Hematopoietic multipotent progenitor cell treated with erythropoietin and hydrocortisone succinate and interleukin-3 and kit ligand, for 4 days (in vitro differentiated cells): ENCODE measurements around the gene IL36A.
A peak's percentile ranks its signal among the peaks of the same experiment; 100 is the strongest.

ENCODE experiments used
- DNase-seq: peaks from one replicate; pipeline ENCODE4 v3.0.0-alpha.2; 2015

IL36A gene

GRCh38 chr2:113009622-113010021 is 4.4 kb downstream of the IL36A start:
- DNase-seq = no peak

- DNase-seq = no peak
Observed at GRCh38 chr2:113010088-113010487, 4.8 kb downstream of the IL36A start.

DNA sequence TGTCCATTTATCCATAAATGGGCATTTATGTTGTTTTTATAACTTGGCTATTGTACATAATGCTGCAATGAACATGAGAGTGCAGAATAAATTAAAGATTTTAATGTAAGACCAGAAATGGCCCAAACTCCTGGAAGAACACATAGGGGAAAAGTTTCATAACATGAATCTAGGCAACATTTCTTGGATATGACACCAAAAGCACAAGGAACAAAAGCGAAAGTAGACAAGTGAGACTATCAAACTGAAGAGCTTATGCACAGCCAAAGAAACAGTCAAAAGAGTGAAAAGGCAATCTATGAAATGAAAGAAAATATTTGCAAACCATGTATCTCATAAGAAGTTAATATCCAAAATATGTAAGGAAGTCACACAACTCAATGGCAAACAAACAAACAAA is 5.8 kb downstream of the IL36A start:
- DNase-seq = no peak

DNA sequence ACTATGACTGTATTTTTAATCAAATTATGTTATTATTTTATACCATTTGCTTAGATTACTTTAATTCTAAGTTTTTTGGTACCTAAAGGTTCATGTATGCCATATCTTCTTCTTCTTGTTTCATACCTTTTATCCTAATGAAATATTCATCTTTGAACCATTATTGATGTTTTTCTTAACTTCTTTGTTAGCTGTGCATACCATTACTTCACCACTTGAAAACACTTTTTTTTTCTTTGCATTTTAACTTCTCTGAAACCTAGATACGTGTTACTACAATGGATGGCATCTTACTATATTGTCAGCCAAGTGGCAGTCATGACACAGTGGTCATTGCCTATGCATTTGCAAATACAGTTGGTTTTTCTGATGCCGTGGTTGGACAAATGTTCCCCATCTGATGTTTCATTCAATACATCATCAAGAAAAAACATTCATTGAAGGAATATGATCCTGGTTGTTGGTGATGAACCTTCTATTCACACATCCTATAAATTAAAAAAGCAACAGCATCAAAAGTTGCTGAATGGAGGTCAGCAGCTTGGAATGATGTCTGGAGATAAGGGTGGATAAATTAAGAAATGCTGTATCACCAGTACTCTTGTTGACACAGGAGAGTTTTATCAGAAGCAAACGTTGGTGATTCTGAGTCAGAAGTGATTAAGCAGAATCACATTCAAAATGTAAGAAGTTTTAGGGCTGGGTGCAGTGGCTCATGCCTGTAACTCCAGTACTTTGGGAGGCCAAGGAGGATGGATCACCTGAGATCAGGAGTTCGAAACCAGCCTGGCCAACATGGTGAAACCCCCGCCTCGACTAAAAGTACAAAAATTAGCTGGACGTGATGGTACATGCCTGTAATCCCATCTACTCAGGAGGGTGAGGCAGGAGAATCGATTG is 7.4 kb downstream of the IL36A start:
- DNase-seq = peak; percentile 67

DNA sequence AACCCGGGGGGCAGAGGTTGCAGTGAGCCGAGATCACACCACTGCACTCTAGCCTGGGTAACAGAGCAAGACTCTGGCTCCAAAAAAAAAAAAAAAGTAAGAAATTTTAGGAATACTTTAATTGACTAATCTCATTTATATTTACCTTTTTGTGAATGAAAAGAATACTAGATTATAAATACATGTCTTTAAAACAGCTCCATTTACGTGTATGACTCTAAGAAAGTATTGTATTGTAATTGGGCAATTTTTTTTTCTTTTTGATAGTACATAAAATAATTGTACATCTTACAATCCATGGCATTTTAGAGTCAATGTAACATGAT is 8.0 kb downstream of the IL36A start:
- DNase-seq = no peak

GRCh38 chr2:113014067-113014466 is 8.8 kb downstream of the IL36A start:
- DNase-seq = no peak

DNA sequence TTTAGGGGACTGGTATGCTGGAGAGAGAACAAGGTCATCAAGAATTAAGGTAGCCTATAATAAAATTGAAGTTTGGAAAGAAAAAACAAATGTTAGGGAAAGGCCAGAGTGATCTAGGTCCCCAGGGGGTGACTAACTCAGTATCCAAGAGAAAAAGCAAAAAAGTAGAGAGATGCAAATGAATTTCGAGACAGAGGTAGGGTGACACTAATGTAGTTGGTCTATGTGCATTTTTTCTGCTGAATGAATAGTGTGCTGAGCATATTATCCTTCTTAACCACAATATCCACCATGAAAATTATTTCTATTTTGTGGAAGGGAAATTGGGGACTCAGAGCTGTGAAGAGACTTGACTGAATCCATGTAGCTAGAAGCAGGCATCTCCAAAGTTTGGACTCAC is 9.8 kb downstream of the IL36A start:
- no peak for DNase-seq

DNA sequence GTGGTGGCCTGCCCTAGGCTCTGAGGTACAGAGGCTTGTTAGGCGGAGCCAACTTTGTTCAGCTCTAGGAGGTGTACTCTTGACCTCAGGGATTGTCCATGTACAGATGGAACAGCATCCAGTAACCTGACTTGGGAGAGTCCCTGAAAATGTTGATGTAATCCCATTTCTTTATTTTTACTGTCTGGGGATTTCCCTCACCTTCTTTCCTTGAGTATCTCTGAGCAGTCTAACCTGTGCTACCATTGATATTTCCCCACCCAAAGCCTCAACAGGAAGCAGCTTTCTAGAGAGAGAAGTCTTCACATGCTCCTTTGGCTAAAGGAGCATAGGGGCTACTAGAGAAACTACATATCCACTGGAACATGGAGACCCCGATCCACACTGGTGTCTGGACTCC is 10.4 kb downstream of the IL36A start:
- no peak for DNase-seq

GRCh38 chr2:113018509-113018908 is 13.2 kb downstream of the IL36A start:
- DNase-seq = no peak

- DNase-seq = no peak
Observed at GRCh38 chr2:113021312-113021711, 16.1 kb downstream of the IL36A start.

GRCh38 chr2:113024764-113025163 is 19.5 kb downstream of the IL36A start:
- DNase-seq = no peak

- DNase-seq = no peak
Observed at GRCh38 chr2:113025737-113026136, 20.5 kb downstream of the IL36A start.

- DNase-seq = no peak
Observed at GRCh38 chr2:113027691-113028090, 22.4 kb downstream of the IL36A start.

- no peak for DNase-seq
Observed at GRCh38 chr2:113028112-113028511, 22.9 kb downstream of the IL36A start.

DNA sequence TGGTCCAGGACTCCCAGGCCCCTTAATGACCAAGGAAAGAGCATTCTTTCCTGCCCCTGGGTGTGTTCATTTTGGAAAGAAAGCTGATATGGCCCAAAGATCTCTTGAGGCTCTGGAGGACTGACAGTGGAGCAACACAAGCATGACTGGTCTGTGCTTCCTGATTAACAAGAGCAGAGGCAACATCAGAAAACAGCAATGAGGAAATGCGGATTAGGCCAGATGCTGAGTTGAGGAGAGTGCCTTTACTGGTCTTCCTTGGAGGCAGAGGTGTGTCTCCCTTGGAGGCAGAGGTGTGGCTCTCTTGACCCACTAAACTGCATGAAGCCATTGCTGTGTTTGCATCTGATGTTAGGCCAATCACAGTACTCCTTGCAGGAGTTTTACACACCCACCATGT is 27.5 kb downstream of the IL36A start:
- no peak for DNase-seq

GRCh38 chr2:113034016-113034415 is 28.8 kb downstream of the IL36A start:
- peak; percentile 30 for DNase-seq

DNA sequence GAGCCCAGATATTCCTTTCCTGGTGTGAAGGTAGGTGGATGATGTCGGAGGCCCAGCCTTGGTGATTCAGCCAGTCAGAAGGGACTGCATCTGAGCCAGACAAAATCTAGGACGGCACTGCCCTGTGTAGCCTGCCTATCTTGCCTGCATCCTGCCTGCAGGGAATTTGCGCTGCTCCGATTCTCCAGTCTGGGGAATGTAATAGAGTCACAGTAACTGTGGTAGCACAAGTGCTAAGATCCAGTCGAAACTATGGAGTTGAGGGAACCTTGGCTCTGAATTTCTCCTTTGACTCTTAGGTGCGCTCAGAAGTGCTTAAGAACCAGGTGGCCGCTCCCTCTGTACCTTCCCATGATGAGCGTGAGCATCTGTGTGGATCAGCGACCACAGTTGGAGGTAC is 31.5 kb downstream of the IL36A start:
- DNase-seq = no peak

- DNase-seq = no peak
Observed at GRCh38 chr2:113038291-113038690, 33.0 kb downstream of the IL36A start.

DNA sequence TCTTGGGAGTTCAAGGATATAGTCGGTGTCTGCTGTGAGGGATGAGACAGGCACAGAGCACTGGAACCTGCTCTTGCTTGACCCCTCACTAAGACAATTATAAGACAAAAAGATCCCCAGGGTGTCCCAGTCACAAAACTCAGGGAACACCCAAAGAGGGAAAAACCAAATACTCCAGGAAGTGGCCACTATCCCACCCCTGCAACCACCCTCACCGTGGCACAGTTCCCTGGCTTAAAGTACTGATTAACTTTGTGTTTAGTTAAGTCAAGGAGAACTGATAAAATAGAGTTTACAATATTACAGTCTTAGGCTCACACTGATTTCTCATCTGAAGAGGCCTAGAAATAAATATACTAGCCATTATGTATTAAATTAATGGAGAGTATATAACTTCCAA is 33.9 kb downstream of the IL36A start:
- DNase-seq = no peak

DNA sequence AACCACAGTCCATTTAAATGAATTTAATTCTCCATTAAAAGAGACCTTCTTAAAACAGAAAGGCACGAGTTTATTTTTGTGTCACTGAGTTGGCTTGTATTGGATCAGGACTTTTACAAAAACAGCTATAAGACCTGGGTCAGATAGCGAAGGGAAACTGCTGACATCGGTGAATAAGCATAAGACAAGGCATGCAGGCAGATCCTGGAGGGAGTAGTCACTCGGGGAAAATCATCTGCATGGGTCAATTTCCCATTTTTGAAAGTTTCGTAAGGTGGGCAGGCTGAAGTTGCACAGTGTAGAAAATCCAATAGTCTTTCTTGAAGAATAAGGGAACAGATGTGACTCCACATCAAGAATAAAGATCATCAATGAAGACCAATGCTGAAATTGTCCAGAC is 34.5 kb downstream of the IL36A start:
- no peak for DNase-seq

- DNase-seq = no peak
Observed at GRCh38 chr2:113041871-113042270, 36.6 kb downstream of the IL36A start.

DNA sequence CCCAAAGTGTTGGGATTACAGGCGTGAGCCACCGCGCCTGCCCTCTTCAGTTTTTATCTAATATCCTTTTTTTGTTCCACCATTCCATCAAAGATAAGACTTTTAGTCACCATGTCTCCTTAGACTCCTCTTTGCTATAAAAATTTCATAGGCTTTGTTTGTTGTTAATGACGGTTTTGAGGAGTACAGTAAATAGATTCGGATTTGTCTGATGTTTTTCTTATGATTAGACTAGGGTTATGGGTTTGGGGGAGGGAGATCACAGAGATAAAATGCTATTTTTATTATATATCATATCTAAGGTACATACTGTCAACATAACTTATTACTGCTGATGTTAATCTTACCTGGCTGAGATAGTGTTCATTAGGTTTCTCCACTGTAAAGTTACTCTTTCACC is 41.2 kb downstream of the IL36A start:
- DNase-seq = no peak

DNA sequence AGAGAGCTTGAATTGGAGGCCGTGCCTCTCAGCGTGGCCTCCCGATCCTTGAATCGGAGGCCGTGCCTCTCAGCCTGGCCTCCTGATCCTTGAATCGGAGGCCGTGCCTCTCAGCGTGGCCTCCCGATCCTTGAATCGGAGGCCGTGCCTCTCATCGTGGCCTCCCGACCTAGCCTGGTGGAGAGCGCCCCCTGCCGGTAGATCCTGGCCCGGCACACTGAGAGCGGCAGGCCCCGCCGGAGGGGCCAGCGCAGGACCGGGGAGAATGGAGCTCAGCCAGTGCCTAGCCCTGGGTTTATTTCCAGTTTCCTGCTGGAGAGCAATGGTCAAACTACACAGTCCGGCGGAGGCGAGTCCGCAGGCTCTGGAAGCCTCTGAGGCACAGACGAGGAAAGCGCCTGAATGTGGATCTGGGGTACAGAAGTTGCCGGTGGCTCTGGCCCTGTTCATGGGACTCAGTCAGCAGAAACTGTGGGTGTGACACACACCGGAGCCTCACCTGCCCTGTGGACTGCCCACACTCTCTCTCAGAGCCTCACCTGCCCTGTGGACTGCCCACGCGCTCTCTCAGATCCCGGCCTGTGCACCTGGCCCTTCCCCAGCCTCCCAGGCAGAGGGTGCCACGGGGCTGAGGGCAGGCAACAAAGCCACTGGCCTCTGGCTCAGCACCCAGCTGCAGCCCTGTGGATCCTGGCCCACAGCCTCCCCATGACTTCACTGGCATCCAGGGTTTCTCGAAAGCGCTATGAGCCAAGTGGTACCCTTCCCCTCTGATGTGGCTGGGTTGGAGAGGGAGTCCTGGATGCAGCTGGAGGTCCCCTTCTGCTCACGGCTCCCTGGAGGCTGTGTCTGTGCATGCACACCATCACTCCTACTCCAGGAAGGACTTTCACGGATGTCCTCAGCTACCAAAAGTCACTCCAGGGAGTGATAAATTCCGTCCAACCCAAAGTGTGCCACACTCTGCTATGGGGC is 45.9 kb downstream of the IL36A start:
- no peak for DNase-seq

- DNase-seq = no peak
Observed at GRCh38 chr2:113052396-113052917, 47.2 kb downstream of the IL36A start, which contains the start of gene IL36B. TSS of gene IL36B (minus strand) at chr2:113052867.
